NCI-H524 treated with DMSO at 0.1 percent for 48 hours (cell line): Measurements from ENCODE around the gene KIF26B.

Experiments
- DNase-seq: peaks from one replicate; lab custom pipeline; 2025; lab: John Stamatoyannopoulos, UW

Gene KIF26B

GRCh38 chr1:245510144-245510543 is 355.4 kb downstream of the KIF26B start:
- DNase-seq: no peak

- no peak for DNase-seq
Measured at GRCh38 chr1:245512181-245512888, 357.6 kb downstream of the KIF26B start.

- DNase-seq: no peak
Measured at GRCh38 chr1:245512980-245513578, 358.3 kb downstream of the KIF26B start.

GRCh38 chr1:245516284-245516759 is 361.5 kb downstream of the KIF26B start:
- DNase-seq: no peak

- no peak for DNase-seq
Measured at GRCh38 chr1:245520611-245521010, 365.8 kb downstream of the KIF26B start.

GRCh38 chr1:245526141-245526540 is 371.4 kb downstream of the KIF26B start:
- no peak for DNase-seq

- DNase-seq: no peak
Measured at GRCh38 chr1:245528258-245528635, 373.5 kb downstream of the KIF26B start.

GRCh38 chr1:245530937-245531336 is 376.2 kb downstream of the KIF26B start:
- no peak for DNase-seq

- no peak for DNase-seq
Measured at GRCh38 chr1:245537992-245538391, 383.2 kb downstream of the KIF26B start.

GRCh38 chr1:245538671-245539070 is 383.9 kb downstream of the KIF26B start:
- DNase-seq: no peak

- DNase-seq: no peak
Measured at GRCh38 chr1:245541369-245541768, 386.6 kb downstream of the KIF26B start.

- no peak for DNase-seq
Measured at GRCh38 chr1:245542365-245542764, 387.6 kb downstream of the KIF26B start.

GRCh38 chr1:245544236-245544635 is 389.5 kb downstream of the KIF26B start:
- DNase-seq: no peak

GRCh38 chr1:245546875-245547274 is 392.1 kb downstream of the KIF26B start:
- no peak for DNase-seq

- no peak for DNase-seq
Measured at GRCh38 chr1:245549996-245550719, 395.4 kb downstream of the KIF26B start.

- no peak for DNase-seq
Measured at GRCh38 chr1:245550720-245551043, 395.9 kb downstream of the KIF26B start.

GRCh38 chr1:245551536-245551935 is 396.8 kb downstream of the KIF26B start:
- no peak for DNase-seq

- no peak for DNase-seq
Measured at GRCh38 chr1:245552331-245552730, 397.5 kb downstream of the KIF26B start.

- no peak for DNase-seq
Measured at GRCh38 chr1:245556057-245556456, 401.3 kb downstream of the KIF26B start.

- no peak for DNase-seq
Measured at GRCh38 chr1:245558069-245558468, 403.3 kb downstream of the KIF26B start.

GRCh38 chr1:245560316-245560859 is 405.6 kb downstream of the KIF26B start:
- no peak for DNase-seq

- DNase-seq: no peak
Measured at GRCh38 chr1:245561665-245562234, 407.0 kb downstream of the KIF26B start.

- no peak for DNase-seq
Measured at GRCh38 chr1:245566134-245566533, 411.3 kb downstream of the KIF26B start.
